Keratinocyte (primary cell): ENCODE data around the gene ARRDC4.

Source experiments
- EZH2 ChIP-seq: IDR thresholded peaks from one replicate; pipeline ENCODE4 v1.6.1; 2012; ENCODE audit warnings: inconsistent platforms, mild to moderate bottlenecking, low read length, moderate library complexity
- TF ChIP-seq, protein P1 (sequence below), 3 experiments: IDR thresholded peaks in 1 of 3; conservative IDR thresholded peaks in 1 of 3; optimal IDR thresholded peaks in 1 of 3; 2 replicates in 2 of 3; 3 replicates in 1 of 3; pipeline versions ENCODE3 to v1.5.1; 2011; ENCODE audit warnings: low read length in 3 of 3, mild to moderate bottlenecking in 3 of 3, moderate library complexity in 2 of 3, control low read depth in 1 of 3, inconsistent platforms in 1 of 3; ENCODE audit not compliant: insufficient read depth in 2 of 3; ENCODE audit errors: extremely low read depth in 1 of 3

DNA sequence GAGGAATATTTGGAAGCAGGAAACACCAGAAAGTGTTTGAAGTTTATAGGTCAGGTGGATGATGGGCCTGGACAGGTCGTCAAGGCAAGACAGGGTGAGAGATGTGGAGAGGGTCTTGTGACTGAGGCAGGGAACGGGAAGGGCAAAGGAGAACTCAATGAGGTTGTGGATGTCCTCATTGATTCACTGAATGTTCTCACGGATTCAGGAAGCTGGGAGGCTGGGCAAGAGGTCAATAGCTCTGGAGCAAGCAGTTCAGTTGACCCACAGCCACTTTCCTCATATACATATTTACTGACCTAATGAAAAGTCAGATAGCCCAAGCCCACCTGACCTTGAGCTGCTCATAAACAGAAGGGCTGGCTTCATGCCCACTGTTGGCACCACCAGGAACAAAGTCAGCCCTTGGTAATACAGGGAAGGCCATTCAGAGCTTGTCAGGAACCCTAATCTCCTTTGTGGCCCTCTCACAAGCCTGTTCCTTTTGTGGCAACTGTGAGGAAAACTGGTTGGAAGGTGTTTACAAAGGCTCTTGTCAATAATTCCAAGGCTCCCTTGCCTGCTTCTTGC, 31.6 kb downstream of the ARRDC4 start:
- TF ChIP-seq, protein P1, sequence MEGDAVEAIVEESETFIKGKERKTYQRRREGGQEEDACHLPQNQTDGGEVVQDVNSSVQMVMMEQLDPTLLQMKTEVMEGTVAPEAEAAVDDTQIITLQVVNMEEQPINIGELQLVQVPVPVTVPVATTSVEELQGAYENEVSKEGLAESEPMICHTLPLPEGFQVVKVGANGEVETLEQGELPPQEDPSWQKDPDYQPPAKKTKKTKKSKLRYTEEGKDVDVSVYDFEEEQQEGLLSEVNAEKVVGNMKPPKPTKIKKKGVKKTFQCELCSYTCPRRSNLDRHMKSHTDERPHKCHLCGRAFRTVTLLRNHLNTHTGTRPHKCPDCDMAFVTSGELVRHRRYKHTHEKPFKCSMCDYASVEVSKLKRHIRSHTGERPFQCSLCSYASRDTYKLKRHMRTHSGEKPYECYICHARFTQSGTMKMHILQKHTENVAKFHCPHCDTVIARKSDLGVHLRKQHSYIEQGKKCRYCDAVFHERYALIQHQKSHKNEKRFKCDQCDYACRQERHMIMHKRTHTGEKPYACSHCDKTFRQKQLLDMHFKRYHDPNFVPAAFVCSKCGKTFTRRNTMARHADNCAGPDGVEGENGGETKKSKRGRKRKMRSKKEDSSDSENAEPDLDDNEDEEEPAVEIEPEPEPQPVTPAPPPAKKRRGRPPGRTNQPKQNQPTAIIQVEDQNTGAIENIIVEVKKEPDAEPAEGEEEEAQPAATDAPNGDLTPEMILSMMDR (optimal IDR thresholded peaks at IDR 0.05 in 1 of 3, IDR thresholded peaks at IDR 0.05 in 1 of 3, conservative IDR thresholded peaks at IDR 0.05 in 1 of 3; ENCODE audit: extremely low read depth in 1 of 3, insufficient read depth in 2 of 3, low read length in 3 of 3): no peak
- no peak for TF ChIP-seq EZH2
